ENCODE data around the gene KCNH1.

GRCh38 chr1:210878564-210878963, 255.4 kb downstream of the KCNH1 start:
- TF ChIP-seq MYC (IDR thresholded peaks at IDR 0.05; ENCODE audit: borderline replicate concordance, low read length) = no peak
- no peak for TF ChIP-seq MAX (IDR thresholded peaks at IDR 0.05)

All from A549 (cell line).